HepG2 (cell line): ENCODE results near the gene LRRC70. TPM values are rescaled to one million over a fixed set of nuclear protein-coding genes. Genes with fewer than 3 reads are reported as not detected.
"Not testable (repeated sequence)": the region's sequence is repeated elsewhere in the genome, so short reads cannot be mapped to it uniquely, and the experiment has no call there.

Experiments
- ATAC-seq: fragments of 200-7000 bp; cut with Tn5 transposase; 3 replicates; pipeline ENCODE4 v1.9.1; 2020; ENCODE audit warnings: mild to moderate bottlenecking, moderate library complexity
- BruUV-seq: library from RNA; stranded (reverse); fragments of 400-500 nt; replicated peaks from 2 replicates; lab custom pipeline; 2021; lab: Mats Ljungman, UMichigan
- CTCF ChIA-PET: fragments of 300-600 bp; formaldehyde crosslinking; extraction: SDS; loops from one replicate; lab custom pipeline; 2021; ENCODE audit warnings: low total read pairs, inconsistent platforms, low intra/inter-chr PET ratio; lab: Yijun Ruan, JAX
- POLR2A ChIA-PET: fragments of 350-600 bp; sonication (Branson Sonifier 250); formaldehyde crosslinking; loops from one replicate; lab custom pipeline; 2020; ENCODE audit warnings: antibody characterized with exemption, inconsistent platforms; lab: Yijun Ruan, JAX
- DNase-seq: peaks from one replicate; pipeline ENCODE4 v3.0.0-alpha.2; 2015; ENCODE audit warnings: low spot score
- FAIRE-seq: peaks from 3 replicates; lab custom pipeline; 2011; peaks lifted over from hg19 to GRCh38; lab: Jason Lieb, UNC
- H2AFZ ChIP-seq: one replicate; pipeline ENCODE4 v1.6.1; 2011; ENCODE audit warnings: low read length, inconsistent platforms
- H3K27ac ChIP-seq: fragments of 300-600 bp; 3 replicates; pipeline ENCODE4 v1.8.0; 2011; ENCODE audit warnings: mixed run types, mild to moderate bottlenecking, mixed read lengths, low read length, inconsistent platforms; ENCODE audit not compliant: insufficient read depth; ENCODE audit errors: extremely low read length
- H3K27me3 ChIP-seq, 2 experiments: fragments of 200-600 bp in 1 of 2; 2 replicates in 1 of 2; 3 replicates in 1 of 2; pipeline versions ENCODE4 v1.6.0 to v1.8.0; 2011; ENCODE audit warnings: low read length in 2 of 2, mild to moderate bottlenecking in 2 of 2, moderate library complexity in 2 of 2, inconsistent platforms in 1 of 2; ENCODE audit not compliant: insufficient read depth in 2 of 2, control insufficient read depth in 1 of 2
- H3K36me3 ChIP-seq, 2 experiments: fragments of 200-600 bp in 1 of 2; replicated peaks in 1 of 2; 2 replicates in 1 of 2; 3 replicates in 1 of 2; pipeline versions ENCODE4 v1.5.1 to v1.8.0; 2011; ENCODE audit warnings: low read length in 2 of 2, inconsistent platforms in 1 of 2; ENCODE audit not compliant: insufficient read depth in 2 of 2, control insufficient read depth in 1 of 2
- H3K4me1 ChIP-seq: 2 replicates; pipeline ENCODE4 v1.5.1; 2012; ENCODE audit warnings: low read length, inconsistent platforms; ENCODE audit not compliant: insufficient read depth
- H3K4me2 ChIP-seq: 2 replicates; pipeline ENCODE4 v1.6.0; 2011; ENCODE audit warnings: low read depth, low read length, inconsistent platforms
- H3K4me3 ChIP-seq, 3 experiments: fragments of 200-600 bp in 1 of 3; sonication (generic), shearing (Covaris generic) in 1 of 3; replicated peaks in 1 of 3; 2 replicates each; pipeline ENCODE4 v1.5.1; 2011 to 2016; ENCODE audit warnings: low read length in 3 of 3, inconsistent platforms in 2 of 3, low read depth in 2 of 3, mild to moderate bottlenecking in 2 of 3, control low read depth in 1 of 3, mixed read lengths in 1 of 3; ENCODE audit not compliant: insufficient read depth in 1 of 3
- H3K79me2 ChIP-seq: one replicate; pipeline ENCODE4 v1.6.1; 2011; ENCODE audit warnings: low read length, inconsistent platforms; ENCODE audit not compliant: insufficient read depth
- H3K9ac ChIP-seq: 2 replicates; pipeline ENCODE4 v1.6.0; 2011; ENCODE audit warnings: mild to moderate bottlenecking, low read depth, low read length, inconsistent platforms; ENCODE audit not compliant: insufficient read depth
- H3K9me3 ChIP-seq: 2 replicates; pipeline ENCODE4 v1.5.1; 2012; ENCODE audit warnings: mild to moderate bottlenecking, low read length
- H4K20me1 ChIP-seq: 2 replicates; pipeline ENCODE4 v1.6.0; 2011; ENCODE audit warnings: inconsistent platforms, mild to moderate bottlenecking, low read length, moderate library complexity; ENCODE audit not compliant: insufficient read depth
- KLF13 ChIP-seq: sonication (generic); formaldehyde crosslinking; IDR thresholded peaks from 2 replicates; pipeline ENCODE4 v1.4.0; 2020; ENCODE audit warnings: mild to moderate bottlenecking, missing genetic modification reagents
- MNT ChIP-seq: fragments of 450-650 bp; IDR thresholded peaks from 2 replicates; pipeline ENCODE4 v1.6.1; 2016
- ZNF160 ChIP-seq: sonication (generic); formaldehyde crosslinking; IDR thresholded peaks from 2 replicates; pipeline ENCODE4 v1.8.0; 2022; ENCODE audit warnings: mild to moderate bottlenecking, inconsistent platforms, missing genetic modification reagents
- ZSCAN9 ChIP-seq: IDR thresholded peaks from 2 replicates; pipeline ENCODE4 v1.6.1; 2016; ENCODE audit warnings: borderline replicate concordance
- WGBS: methylation state at CpG from one replicate; pipeline ENCODE4 v1.1.6; 2017; ENCODE audit warnings: low lambda C conversion rate; 5-methylcytosine and 5-hydroxymethylcytosine counted together
- in situ Hi-C: cut with HindIII; loops from 2 replicates; pipeline ENCODE4 v1.10.0; 2017; ENCODE audit warnings: low pct_unique_long_range_greater_than_20kb; ENCODE audit not compliant: extremely low pct_ligation_motif_present
- intact Hi-C: fragments of 100-400 bp; cut with micrococcal nuclease; formaldehyde crosslinking; loops from one replicate; pipeline ENCODE4 v1.10.0; 2022; ENCODE audit not compliant: unreplicated experiment
- polyA plus RNA-seq, 8 experiments: library from polyadenylated mRNA; depleted of rRNA in 3 of 8; stranded (reverse) in 7 of 8; unstranded in 1 of 8; fragments of >200 nt; fragmentation: Illumina TruSeq in 4 of 8; extraction: Trizol in 4 of 8; gene quantifications; 2 replicates each; pipeline versions ENCODE4 v1.2.1 to v1.2.3, GENCODE V29; 2011 to 2016; ENCODE audit warnings: low read depth in 4 of 8, missing spikeins in 1 of 8, mixed read lengths in 1 of 8; ENCODE audit not compliant: insufficient read depth in 1 of 8
- total RNA-seq, 5 experiments: library from RNA; depleted of rRNA; stranded (reverse); fragments of >200 nt; fragmentation: Illumina TruSeq; extraction: Trizol; gene quantifications; 2 replicates each; pipeline ENCODE4 v1.2.3, GENCODE V29; 2016; ENCODE audit warnings: low read depth in 1 of 5

Gene LRRC70
- total and polyA plus RNA-seq, 2 of the 13 experiments (the other 11 are each of a cell fraction or from before 2014, with no cell fraction given): 0.05 to 0.71 TPM

DNA sequence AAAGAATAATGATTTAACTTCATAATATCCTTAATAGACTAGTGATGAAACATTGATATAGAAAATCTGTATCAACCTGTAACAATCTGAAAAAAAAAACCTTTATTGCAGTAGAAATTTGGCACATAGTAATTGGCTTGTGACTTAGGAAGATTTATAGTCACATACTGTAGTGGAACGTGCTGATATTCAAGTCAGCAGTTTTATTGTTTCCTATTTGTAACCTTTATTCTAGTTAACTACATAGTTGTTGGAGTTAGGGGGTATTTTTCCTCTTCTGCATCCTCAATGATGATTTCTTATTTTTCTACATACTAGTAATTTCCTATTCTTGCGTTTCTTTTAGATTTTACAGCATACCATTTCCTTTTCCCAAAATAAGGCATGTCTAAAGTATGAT, 14.5 kb upstream of the LRRC70 start (continued):
- no peak for TF ChIP-seq MNT
- TF ChIP-seq KLF13 (CRISPR knock-in tag): no peak

DNA sequence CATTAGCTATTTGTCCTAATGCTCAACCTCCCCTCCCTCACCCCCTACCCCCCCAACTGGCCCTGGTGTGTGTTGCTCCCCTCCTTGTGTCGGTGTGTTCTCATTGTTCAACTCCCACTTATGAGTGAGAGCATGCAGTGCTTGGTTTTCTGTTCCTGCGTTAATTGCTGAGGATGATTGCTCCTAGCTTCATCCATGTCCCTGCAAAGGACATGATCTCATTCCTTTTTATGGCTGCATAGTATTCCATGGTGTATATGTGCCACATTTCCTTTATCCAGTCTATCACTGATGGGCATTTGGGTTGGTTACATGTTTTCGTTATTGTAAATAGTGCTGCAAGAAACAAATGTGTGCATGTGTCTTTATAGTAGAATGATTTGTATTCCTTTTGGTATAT, 12.9 kb upstream of the LRRC70 start:
- H3K27me3 ChIP-seq, H3K4me1 ChIP-seq, H3K27ac ChIP-seq, POLR2A ChIA-PET, H4K20me1 ChIP-seq, BruUV-seq, intact Hi-C loops, H3K9me3 ChIP-seq, CTCF ChIA-PET, H3K79me2 ChIP-seq, H2AFZ ChIP-seq, H3K9ac ChIP-seq, in situ Hi-C loops, FAIRE-seq, H3K4me2 ChIP-seq, DNase-seq, H3K4me3 ChIP-seq, ATAC-seq: not testable (repeated sequence)
- 67% methylated on average over 3 of the region's 3 CpGs for WGBS
- peaks cover 2 to 20% of the 10 kb centered on the region in 2 experiments; a peak in 4 of 5 replicates for H3K36me3 ChIP-seq

DNA sequence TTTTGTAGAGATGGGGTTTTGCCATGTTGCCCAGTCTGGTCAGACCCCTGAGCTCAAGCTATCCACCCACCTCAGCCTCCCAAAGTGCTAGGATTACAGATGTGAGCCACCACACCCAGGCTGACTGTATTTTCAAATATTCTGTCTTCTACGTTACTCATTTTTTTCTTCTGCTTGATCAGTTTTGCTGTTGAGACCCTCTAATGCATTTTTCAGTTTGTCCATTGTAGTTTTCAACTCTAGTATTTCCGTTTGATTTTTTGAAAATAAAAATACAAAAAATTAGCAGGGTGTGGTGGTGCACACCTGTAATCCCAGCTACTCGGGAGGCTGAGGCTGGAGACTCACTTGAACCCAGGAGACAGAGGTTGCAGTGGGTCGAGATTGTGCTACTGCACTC, 10.5 kb upstream of the LRRC70 start:
- ChIA-PET CTCF (no interaction called here), POLR2A (no interaction called here)
- TF ChIP-seq ZSCAN9 (CRISPR knock-in tag) (no peak), ZNF160 (CRISPR knock-in tag) (peak; percentile 99)
- H3K4me2 ChIP-seq: no peak overlapping the region
- WGBS: 96% methylated on average over 4 of the region's 4 CpGs
- DNase-seq: no peak
- ATAC-seq: no peak
- intact Hi-C loops: no loop called here
- H3K4me3 ChIP-seq: no peak overlapping the region
- H3K27me3 ChIP-seq: no peaks in the 10 kb centered on the region
- no peak overlapping the region for H3K27ac ChIP-seq
- FAIRE-seq: no peak
- no peaks in the 10 kb centered on the region for H4K20me1 ChIP-seq
- peaks cover 2 to 12% of the 10 kb centered on the region in 2 experiments; a peak in 1 of 5 replicates for H3K36me3 ChIP-seq
- H3K9me3 ChIP-seq: peaks cover 5% of the 10 kb centered on the region; the same call in 1 of the 2 replicates
- no peak overlapping the region for H3K9ac ChIP-seq
- in situ Hi-C loops: no loop called here
- H2AFZ ChIP-seq: no peak overlapping the region
- no TSS peak for BruUV-seq
- no peaks in the 10 kb centered on the region for H3K4me1 ChIP-seq
- no peaks in the 10 kb centered on the region for H3K79me2 ChIP-seq
